HepG2 (cell line): ENCODE results near the gene DMGDH. TPM values are rescaled to one million over a fixed set of nuclear protein-coding genes. Genes with fewer than 3 reads are reported as not detected.

Experiments used
- ELF1 ChIP-seq: sonication (generic); formaldehyde crosslinking; IDR thresholded peaks from 2 replicates; pipeline ENCODE4 v1.4.0; 2020; ENCODE audit warnings: missing genetic modification reagents
- KDM2A ChIP-seq: sonication (generic); formaldehyde crosslinking; IDR thresholded peaks from 2 replicates; pipeline ENCODE4 v1.4.0; 2020; ENCODE audit warnings: low read depth, missing genetic modification reagents, borderline replicate concordance
- KMT2A ChIP-seq: sonication (generic); formaldehyde crosslinking; IDR thresholded peaks from 2 replicates; pipeline ENCODE4 v1.4.0; 2020; ENCODE audit warnings: missing genetic modification reagents
- NONO ChIP-seq, 2 experiments: fragments of 450-650 bp in 1 of 2; sonication (generic) in 1 of 2; formaldehyde crosslinking in 1 of 2; IDR thresholded peaks in 1 of 2; conservative IDR thresholded peaks in 1 of 2; 2 replicates each; pipeline versions ENCODE4 v1.6.1 to v1.8.0; 2017 to 2022; ENCODE audit warnings: mild to moderate bottlenecking in 1 of 2, missing genetic modification reagents in 1 of 2, moderate library complexity in 1 of 2
- POLR2AphosphoS2 ChIP-seq: IDR thresholded peaks from 2 replicates; pipeline ENCODE4 v1.6.1; 2011; ENCODE audit warnings: low read depth, low read length, improper control_type of control experiment
- TSC22D2 ChIP-seq: sonication (generic); formaldehyde crosslinking; IDR thresholded peaks from 2 replicates; pipeline ENCODE4 v1.5.1; 2020; ENCODE audit warnings: missing genetic modification reagents, mild to moderate bottlenecking, borderline replicate concordance
- ZNF263 ChIP-seq: sonication (generic); formaldehyde crosslinking; IDR thresholded peaks from 2 replicates; pipeline ENCODE4 v1.4.0; 2020; ENCODE audit warnings: missing genetic modification reagents
- polyA plus RNA-seq, 8 experiments: library from polyadenylated mRNA; depleted of rRNA in 3 of 8; stranded (reverse) in 7 of 8; unstranded in 1 of 8; fragments of >200 nt; fragmentation: Illumina TruSeq in 4 of 8; extraction: Trizol in 4 of 8; gene quantifications; 2 replicates each; pipeline versions ENCODE4 v1.2.1 to v1.2.3, GENCODE V29; 2011 to 2016; ENCODE audit warnings: low read depth in 4 of 8, missing spikeins in 1 of 8, mixed read lengths in 1 of 8; ENCODE audit not compliant: insufficient read depth in 1 of 8
- total RNA-seq, 5 experiments: library from RNA; depleted of rRNA; stranded (reverse); fragments of >200 nt; fragmentation: Illumina TruSeq; extraction: Trizol; gene quantifications; 2 replicates each; pipeline ENCODE4 v1.2.3, GENCODE V29; 2016; ENCODE audit warnings: low read depth in 1 of 5
- TF ChIP-seq, protein P1 (sequence below): sonication (generic); formaldehyde crosslinking; IDR thresholded peaks from 2 replicates; pipeline ENCODE4 v1.9.0; 2021; ENCODE audit warnings: missing genetic modification reagents, borderline replicate concordance
- TF ChIP-seq, protein P2 (sequence below): IDR thresholded peaks from 2 replicates; pipeline ENCODE4 v1.6.1; 2016; ENCODE audit warnings: low read depth, borderline replicate concordance
- TF ChIP-seq, protein P3 (sequence below): IDR thresholded peaks from 2 replicates; pipeline ENCODE4 v1.6.1; 2016; ENCODE audit warnings: low read depth
- TF ChIP-seq, protein P4 (sequence below): sonication (generic); formaldehyde crosslinking; IDR thresholded peaks from 2 replicates; pipeline ENCODE4 v1.4.0; 2020; ENCODE audit warnings: missing genetic modification reagents, borderline replicate concordance
- TF ChIP-seq, protein P5 (sequence below): sonication (generic); formaldehyde crosslinking; IDR thresholded peaks from 2 replicates; pipeline ENCODE4 v1.8.0; 2022; ENCODE audit warnings: missing genetic modification reagents, mild to moderate bottlenecking, moderate library complexity, borderline replicate concordance
- TF ChIP-seq, protein P6 (sequence below): sonication (generic); formaldehyde crosslinking; IDR thresholded peaks from 2 replicates; pipeline ENCODE4 v1.4.0; 2020; ENCODE audit warnings: missing genetic modification reagents

DMGDH gene
- total and polyA plus RNA-seq, 2 of the 13 experiments (the other 11 are each of a cell fraction or from before 2014, with no cell fraction given): 3.6 to 7.9 TPM

DNA sequence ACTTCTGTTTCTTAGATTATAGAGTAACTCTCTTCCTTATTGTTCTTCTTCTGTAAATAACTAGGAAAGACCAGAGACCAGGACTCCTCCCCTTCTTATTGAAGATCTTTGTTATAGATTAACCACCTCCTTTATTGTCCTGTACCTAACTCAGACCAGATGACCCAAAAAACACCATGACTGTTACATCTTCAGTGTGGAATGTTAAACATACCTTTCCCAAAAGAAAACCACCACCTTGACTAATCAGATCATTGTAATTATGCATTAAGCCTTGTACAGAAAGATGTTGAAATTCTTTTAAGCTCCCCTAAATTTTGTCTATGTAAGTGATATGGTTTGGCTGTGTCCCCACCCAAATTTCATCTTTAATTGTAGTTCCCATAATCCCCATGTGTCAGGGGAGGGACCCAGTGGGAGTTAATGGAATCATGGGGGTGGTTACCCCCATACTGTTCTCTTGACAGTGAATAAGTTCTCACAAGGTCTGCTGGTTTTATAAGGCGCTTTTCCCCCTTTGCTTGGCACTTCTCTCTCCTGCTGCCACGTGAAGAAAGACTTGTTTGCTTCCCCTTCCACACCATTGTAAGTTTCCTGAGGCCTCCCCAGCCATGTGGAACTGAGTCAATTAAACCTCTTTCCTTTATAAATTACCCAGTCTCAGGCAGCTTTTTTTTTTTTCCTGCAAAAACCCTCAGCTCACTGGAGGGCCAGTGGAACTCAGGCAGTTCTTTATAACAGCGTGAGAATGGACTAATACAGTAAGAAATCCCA, 110.6 kb downstream of the DMGDH start (continued):
- TF ChIP-seq, protein P1, sequence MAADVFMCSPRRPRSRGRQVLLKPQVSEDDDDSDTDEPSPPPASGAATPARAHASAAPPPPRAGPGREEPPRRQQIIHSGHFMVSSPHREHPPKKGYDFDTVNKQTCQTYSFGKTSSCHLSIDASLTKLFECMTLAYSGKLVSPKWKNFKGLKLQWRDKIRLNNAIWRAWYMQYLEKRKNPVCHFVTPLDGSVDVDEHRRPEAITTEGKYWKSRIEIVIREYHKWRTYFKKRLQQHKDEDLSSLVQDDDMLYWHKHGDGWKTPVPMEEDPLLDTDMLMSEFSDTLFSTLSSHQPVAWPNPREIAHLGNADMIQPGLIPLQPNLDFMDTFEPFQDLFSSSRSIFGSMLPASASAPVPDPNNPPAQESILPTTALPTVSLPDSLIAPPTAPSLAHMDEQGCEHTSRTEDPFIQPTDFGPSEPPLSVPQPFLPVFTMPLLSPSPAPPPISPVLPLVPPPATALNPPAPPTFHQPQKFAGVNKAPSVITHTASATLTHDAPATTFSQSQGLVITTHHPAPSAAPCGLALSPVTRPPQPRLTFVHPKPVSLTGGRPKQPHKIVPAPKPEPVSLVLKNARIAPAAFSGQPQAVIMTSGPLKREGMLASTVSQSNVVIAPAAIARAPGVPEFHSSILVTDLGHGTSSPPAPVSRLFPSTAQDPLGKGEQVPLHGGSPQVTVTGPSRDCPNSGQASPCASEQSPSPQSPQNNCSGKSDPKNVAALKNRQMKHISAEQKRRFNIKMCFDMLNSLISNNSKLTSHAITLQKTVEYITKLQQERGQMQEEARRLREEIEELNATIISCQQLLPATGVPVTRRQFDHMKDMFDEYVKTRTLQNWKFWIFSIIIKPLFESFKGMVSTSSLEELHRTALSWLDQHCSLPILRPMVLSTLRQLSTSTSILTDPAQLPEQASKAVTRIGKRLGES: no peak
- TF ChIP-seq NONO (IDR thresholded peaks at IDR 0.05): no peak
- TF ChIP-seq NONO (CRISPR knock-in tag; conservative IDR thresholded peaks at IDR 0.05): no peak
- TF ChIP-seq TSC22D2 (CRISPR knock-in tag): no peak
- TF ChIP-seq KMT2A (CRISPR knock-in tag): no peak
- no peak for TF ChIP-seq ELF1 (CRISPR knock-in tag)
- no peak for TF ChIP-seq KDM2A
- no peak for TF ChIP-seq POLR2AphosphoS2
- TF ChIP-seq, protein P2, sequence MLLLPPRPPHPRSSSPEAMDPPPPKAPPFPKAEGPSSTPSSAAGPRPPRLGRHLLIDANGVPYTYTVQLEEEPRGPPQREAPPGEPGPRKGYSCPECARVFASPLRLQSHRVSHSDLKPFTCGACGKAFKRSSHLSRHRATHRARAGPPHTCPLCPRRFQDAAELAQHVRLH (CRISPR knock-in tag): no peak
- TF ChIP-seq, protein P3, sequence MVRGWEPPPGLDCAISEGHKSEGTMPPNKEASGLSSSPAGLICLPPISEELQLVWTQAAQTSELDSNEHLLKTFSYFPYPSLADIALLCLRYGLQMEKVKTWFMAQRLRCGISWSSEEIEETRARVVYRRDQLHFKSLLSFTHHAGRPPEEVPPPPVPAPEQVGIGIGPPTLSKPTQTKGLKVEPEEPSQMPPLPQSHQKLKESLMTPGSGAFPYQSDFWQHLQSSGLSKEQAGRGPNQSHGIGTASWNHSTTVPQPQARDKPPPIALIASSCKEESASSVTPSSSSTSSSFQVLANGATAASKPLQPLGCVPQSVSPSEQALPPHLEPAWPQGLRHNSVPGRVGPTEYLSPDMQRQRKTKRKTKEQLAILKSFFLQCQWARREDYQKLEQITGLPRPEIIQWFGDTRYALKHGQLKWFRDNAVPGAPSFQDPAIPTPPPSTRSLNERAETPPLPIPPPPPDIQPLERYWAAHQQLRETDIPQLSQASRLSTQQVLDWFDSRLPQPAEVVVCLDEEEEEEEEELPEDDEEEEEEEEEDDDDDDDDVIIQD: 0 out of 2 replicates have a peak, but pooled peaks have one; percentile 76
- TF ChIP-seq ZNF263 (CRISPR knock-in tag): no peak
- TF ChIP-seq, protein P4, sequence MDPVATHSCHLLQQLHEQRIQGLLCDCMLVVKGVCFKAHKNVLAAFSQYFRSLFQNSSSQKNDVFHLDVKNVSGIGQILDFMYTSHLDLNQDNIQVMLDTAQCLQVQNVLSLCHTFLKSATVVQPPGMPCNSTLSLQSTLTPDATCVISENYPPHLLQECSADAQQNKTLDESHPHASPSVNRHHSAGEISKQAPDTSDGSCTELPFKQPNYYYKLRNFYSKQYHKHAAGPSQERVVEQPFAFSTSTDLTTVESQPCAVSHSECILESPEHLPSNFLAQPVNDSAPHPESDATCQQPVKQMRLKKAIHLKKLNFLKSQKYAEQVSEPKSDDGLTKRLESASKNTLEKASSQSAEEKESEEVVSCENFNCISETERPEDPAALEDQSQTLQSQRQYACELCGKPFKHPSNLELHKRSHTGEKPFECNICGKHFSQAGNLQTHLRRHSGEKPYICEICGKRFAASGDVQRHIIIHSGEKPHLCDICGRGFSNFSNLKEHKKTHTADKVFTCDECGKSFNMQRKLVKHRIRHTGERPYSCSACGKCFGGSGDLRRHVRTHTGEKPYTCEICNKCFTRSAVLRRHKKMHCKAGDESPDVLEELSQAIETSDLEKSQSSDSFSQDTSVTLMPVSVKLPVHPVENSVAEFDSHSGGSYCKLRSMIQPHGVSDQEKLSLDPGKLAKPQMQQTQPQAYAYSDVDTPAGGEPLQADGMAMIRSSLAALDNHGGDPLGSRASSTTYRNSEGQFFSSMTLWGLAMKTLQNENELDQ: no peak
- TF ChIP-seq, protein P5, sequence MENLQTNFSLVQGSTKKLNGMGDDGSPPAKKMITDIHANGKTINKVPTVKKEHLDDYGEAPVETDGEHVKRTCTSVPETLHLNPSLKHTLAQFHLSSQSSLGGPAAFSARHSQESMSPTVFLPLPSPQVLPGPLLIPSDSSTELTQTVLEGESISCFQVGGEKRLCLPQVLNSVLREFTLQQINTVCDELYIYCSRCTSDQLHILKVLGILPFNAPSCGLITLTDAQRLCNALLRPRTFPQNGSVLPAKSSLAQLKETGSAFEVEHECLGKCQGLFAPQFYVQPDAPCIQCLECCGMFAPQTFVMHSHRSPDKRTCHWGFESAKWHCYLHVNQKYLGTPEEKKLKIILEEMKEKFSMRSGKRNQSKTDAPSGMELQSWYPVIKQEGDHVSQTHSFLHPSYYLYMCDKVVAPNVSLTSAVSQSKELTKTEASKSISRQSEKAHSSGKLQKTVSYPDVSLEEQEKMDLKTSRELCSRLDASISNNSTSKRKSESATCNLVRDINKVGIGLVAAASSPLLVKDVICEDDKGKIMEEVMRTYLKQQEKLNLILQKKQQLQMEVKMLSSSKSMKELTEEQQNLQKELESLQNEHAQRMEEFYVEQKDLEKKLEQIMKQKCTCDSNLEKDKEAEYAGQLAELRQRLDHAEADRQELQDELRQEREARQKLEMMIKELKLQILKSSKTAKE (CRISPR knock-in tag): no peak
- TF ChIP-seq, protein P6, sequence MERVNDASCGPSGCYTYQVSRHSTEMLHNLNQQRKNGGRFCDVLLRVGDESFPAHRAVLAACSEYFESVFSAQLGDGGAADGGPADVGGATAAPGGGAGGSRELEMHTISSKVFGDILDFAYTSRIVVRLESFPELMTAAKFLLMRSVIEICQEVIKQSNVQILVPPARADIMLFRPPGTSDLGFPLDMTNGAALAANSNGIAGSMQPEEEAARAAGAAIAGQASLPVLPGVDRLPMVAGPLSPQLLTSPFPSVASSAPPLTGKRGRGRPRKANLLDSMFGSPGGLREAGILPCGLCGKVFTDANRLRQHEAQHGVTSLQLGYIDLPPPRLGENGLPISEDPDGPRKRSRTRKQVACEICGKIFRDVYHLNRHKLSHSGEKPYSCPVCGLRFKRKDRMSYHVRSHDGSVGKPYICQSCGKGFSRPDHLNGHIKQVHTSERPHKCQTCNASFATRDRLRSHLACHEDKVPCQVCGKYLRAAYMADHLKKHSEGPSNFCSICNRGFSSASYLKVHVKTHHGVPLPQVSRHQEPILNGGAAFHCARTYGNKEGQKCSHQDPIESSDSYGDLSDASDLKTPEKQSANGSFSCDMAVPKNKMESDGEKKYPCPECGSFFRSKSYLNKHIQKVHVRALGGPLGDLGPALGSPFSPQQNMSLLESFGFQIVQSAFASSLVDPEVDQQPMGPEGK (CRISPR knock-in tag): no peak
